ENCODE data around the gene CC2D2A.

- TF ChIP-seq CTCF (IDR thresholded peaks at IDR 0.05 in 2 of 3, conservative IDR thresholded peaks at IDR 0.05 in 1 of 3; ENCODE audit: control insufficient read depth in 2 of 3, extremely low read depth in 1 of 3, insufficient read depth in 1 of 3, low read depth in 3 of 3, low read length in 3 of 3) (no peak), NFYB (IDR thresholded peaks at IDR 0.05; ENCODE audit: insufficient read depth, low read depth, low read length) (no peak), NFXL1 (IDR thresholded peaks at IDR 0.05; ENCODE audit: borderline replicate concordance) (no peak)
Measured at GRCh38 chr4:15610855-15611254, 141.2 kb downstream of the CC2D2A start.

All from GM12878 (cell line).